Mesangial cell (primary cell): ENCODE data around the gene PLAAT5. TPM values are rescaled to one million over a fixed set of nuclear protein-coding genes. Genes with fewer than 3 reads are reported as not detected.

ENCODE experiments used
- total RNA-seq: library from RNA; depleted of rRNA; stranded (reverse); fragments of >200 nt; gene quantifications from 2 replicates; pipeline ENCODE4 v1.2.3, GENCODE V29; 2015

Gene PLAAT5, protein sequence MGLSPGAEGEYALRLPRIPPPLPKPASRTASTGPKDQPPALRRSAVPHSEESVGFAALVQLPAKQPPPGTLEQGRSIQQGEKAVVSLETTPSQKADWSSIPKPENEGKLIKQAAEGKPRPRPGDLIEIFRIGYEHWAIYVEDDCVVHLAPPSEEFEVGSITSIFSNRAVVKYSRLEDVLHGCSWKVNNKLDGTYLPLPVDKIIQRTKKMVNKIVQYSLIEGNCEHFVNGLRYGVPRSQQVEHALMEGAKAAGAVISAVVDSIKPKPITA
- total RNA-seq = 0.16 and 0.63 TPM in 2 replicates

DNA sequence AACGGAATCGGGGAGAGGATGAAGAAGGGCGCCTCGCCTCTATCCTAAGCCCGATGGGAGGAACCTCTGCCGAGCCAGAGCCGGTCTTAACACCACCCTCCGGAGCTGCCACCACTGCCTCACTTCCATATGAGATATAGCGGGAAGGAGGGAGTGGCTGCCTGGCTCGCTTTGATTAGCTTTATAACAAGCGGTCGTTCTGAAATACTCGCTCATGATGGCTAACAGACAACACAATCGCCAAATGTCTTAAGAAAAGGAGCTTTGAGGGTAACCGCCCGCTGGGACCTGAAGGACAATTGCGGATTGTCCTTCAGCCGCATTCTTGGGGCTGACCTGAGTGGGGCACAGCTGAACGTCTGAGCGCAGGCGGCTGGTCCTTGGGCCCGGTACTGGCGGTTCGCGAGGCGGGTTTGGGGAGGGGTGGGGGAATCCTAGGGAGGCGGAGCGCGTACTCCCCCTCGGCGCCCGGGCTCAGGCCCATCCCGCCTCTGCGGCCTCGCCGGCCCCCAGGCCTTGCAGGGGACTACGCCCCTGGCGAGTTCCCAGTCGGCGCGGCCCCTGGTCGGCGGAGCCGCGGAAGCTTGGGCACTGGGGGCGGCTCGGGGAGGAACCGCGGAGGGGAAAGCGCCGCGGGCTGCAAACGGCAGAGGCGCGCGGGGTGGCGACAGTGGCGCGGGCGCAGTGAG, at the start of gene PLAAT5:
TSS of gene PLAAT5 (minus strand) at position 617 of the 689 bp plus-strand sequence. CDS start at position 484, 133 bp downstream.

DNA sequence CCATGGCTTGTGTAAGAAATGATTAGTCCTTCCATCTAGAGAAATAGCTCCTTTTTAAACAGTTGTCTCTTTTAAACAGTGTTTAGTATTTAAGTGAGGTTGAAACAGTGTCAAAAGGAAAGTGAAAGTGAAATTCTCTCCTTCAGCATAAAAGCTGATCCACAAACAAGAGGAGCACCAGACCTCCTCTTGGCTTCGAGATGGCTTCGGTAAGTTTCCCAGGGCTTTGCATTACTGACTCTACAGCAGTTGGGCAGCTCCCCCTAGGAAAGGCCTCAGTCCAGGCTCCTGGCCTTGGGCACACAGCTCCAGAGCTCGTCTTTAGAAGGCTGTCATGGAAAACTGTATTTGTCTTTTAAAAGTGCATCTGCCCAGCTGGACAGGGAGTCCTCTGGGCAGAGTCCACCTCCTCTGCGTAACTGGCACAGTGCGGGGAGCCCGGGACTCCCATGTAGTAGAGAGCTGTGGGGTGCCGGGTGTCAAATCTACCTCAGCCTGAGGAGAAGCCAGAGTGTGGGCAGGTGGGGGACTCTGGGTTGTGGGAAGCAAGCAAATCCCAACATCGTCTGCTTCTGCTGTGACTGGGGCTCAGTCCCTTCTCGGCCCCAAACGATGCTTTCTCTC, 45.8 kb upstream of the PLAAT5 start, which contains the start of gene PLAAT4:
TSS of gene PLAAT4 (plus strand) at position 140 of the 624 bp plus-strand sequence. CDS start at position 201, 61 bp downstream.

DNA sequence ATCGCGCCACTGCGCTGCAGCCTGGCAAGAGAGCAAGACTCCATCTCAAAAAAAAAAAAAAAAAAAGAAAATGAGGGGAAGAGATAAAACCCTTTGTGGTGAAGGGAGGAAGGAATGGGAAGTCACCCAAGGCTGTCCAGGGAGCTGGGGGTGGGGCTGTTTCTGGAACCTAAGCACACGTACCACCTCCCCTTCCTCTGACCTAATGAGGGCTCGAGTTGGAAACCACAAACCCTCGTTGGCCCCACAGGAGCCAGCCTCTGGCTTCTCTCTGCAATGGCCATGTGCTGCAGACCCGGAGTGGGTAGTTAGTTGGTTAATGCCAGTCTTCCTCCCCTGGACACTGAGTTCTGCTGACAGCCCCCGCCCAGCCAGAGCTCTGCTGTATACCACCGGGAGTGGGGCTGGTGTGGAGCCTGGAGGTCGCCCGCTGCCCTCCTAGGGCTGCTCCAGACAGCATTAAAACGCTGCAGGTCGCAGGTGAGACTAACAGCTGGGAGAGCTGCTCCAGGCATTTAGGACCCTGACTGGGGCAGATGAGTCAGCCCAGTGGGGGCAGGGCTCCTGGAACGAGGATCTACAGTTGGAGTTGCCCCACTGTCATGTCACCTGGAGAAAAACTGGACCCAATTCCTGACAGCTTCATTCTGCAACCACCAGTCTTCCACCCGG, 15.0 kb upstream of the PLAAT5 start, which contains the start of gene LGALS12:
TSS of gene LGALS12 (plus strand) at position 228 of the 672 bp plus-strand sequence. CDS start at position 603, 375 bp downstream.

Other genes starting within 250 kb of the PLAAT5 start
- not detected in 2 replicates for gene SLC22A25, start 247.6 kb downstream of the PLAAT5 start, total RNA-seq
- not detected in 2 replicates for gene SLC22A9, start 121.4 kb downstream of the PLAAT5 start, total RNA-seq
- gene LGALS12, start 14.9 kb upstream of the PLAAT5 start, total RNA-seq = under 0.01 and 0.76 TPM in 2 replicates
- 7.5 and 51.5 TPM in 2 replicates for gene PLAAT4, start 45.6 kb upstream of the PLAAT5 start, total RNA-seq
- 0.16 TPM in 1 of 2 replicates, not detected in the other for gene PLAAT2, start 72.2 kb upstream of the PLAAT5 start, total RNA-seq
- gene PLAAT3, start 123.3 kb upstream of the PLAAT5 start, total RNA-seq = 58.2 and 101 TPM in 2 replicates
- 40.7 and 43.0 TPM in 2 replicates for gene ATL3, start 180.2 kb upstream of the PLAAT5 start, total RNA-seq
- 87.8 and 129 TPM in 2 replicates for gene RTN3, start 190.3 kb upstream of the PLAAT5 start, total RNA-seq